Thoracic aorta (tissue), 2 donors: Measurements from ENCODE around the gene ZNF19. TPM values are rescaled to one million over a fixed set of nuclear protein-coding genes. Genes with fewer than 3 reads are reported as not detected.
"Not testable (repeated sequence)": the region's sequence is repeated elsewhere in the genome, so short reads cannot be mapped to it uniquely, and the experiment has no call there.

ENCODE experiments used
- ATAC-seq: fragments of 150-250 bp; one replicate; pipeline ENCODE4 v1.8.0; 2017; ENCODE audit warnings: low read depth; ENCODE audit not compliant: insufficient number of reproducible peaks, low FRiP score
- DNase-seq: peaks from one replicate; pipeline ENCODE4 v3.0.0-alpha.2; 2020; ENCODE audit warnings: low spot score
- H3K27ac ChIP-seq, 2 donors: fragments of 200-600 bp; sonication (generic); 1 replicate in 1 of 2; 2 replicates in 1 of 2; pipeline ENCODE4 v1.5.1; 2016; ENCODE audit warnings: mild to moderate bottlenecking in 2 of 2, moderate library complexity in 2 of 2
- H3K27me3 ChIP-seq: fragments of 200-600 bp; sonication (generic); replicated peaks from 2 replicates; pipeline ENCODE4 v1.6.0; 2016; ENCODE audit warnings: mild to moderate bottlenecking; ENCODE audit not compliant: insufficient read depth
- H3K36me3 ChIP-seq: fragments of 200-600 bp; sonication (generic); one replicate; pipeline ENCODE4 v1.5.1; 2016
- H3K4me1 ChIP-seq, 2 donors: fragments of 200-600 bp; sonication (generic); 1 replicate in 1 of 2; 2 replicates in 1 of 2; pipeline versions ENCODE4 v1.5.1 to v1.6.0; 2016; ENCODE audit warnings: low read depth in 2 of 2, mild to moderate bottlenecking in 1 of 2; ENCODE audit not compliant: control insufficient read depth in 1 of 2
- H3K4me3 ChIP-seq: fragments of 200-600 bp; sonication (generic); 2 replicates; pipeline ENCODE4 v1.5.1; 2016; ENCODE audit warnings: mild to moderate bottlenecking
- H3K9me3 ChIP-seq: fragments of 200-600 bp; sonication (generic); 2 replicates; pipeline ENCODE4 v1.5.1; 2016
- CTCF ChIP-seq: fragments of 200-600 bp; sonication (generic); IDR thresholded peaks from one replicate; pipeline ENCODE4 v1.5.1; 2019; ENCODE audit warnings: antibody characterized with exemption
- total RNA-seq, 2 donors: library from RNA; depleted of rRNA; stranded (reverse); fragments of >200 nt; gene quantifications; one replicate each; pipeline versions ENCODE4 v1.1.0 to v1.2.3, GENCODE V29; 2016

The ZNF19 gene
- total RNA-seq, 2 donors from 2014 or later, result 3.7 to 9.0 TPM

- DNase-seq (no peak), ATAC-seq (no peak)
- no peak overlapping the region for H3K4me3 ChIP-seq
- TF ChIP-seq CTCF, result no peak
- no peaks in the 10 kb centered on the region for H3K9me3 ChIP-seq
- no peaks in the 10 kb centered on the region for H3K4me1 ChIP-seq
- H3K27me3 ChIP-seq, result no peaks in the 10 kb centered on the region
- H3K36me3 ChIP-seq, result no peaks in the 10 kb centered on the region
- H3K27ac ChIP-seq, result no peak overlapping the region
Observed at GRCh38 chr16:71514476-71514875, 25.4 kb upstream of the ZNF19 start.

GRCh38 chr16:71513302-71513701, 24.2 kb upstream of the ZNF19 start:
- H3K36me3 ChIP-seq, result no peaks in the 10 kb centered on the region
- TF ChIP-seq CTCF, result no peak
- H3K4me3 ChIP-seq, result no peak overlapping the region
- H3K27me3 ChIP-seq, result no peaks in the 10 kb centered on the region
- no peak for ATAC-seq
- no peak for DNase-seq
- no peak overlapping the region for H3K27ac ChIP-seq
- no peaks in the 10 kb centered on the region for H3K4me1 ChIP-seq
- no peaks in the 10 kb centered on the region for H3K9me3 ChIP-seq

- H3K4me3 ChIP-seq, result no peak overlapping the region
- no peak for ATAC-seq
- DNase-seq, result no peak
Observed at GRCh38 chr16:71507061-71507460, 17.9 kb upstream of the ZNF19 start.

GRCh38 chr16:71504901-71505300, 15.8 kb upstream of the ZNF19 start:
- H3K27me3 ChIP-seq, result no peaks in the 10 kb centered on the region
- no peak for TF ChIP-seq CTCF
- ATAC-seq (no peak), DNase-seq (no peak)
- H3K36me3 ChIP-seq, result no peaks in the 10 kb centered on the region
- H3K9me3 ChIP-seq, result no peaks in the 10 kb centered on the region
- H3K27ac ChIP-seq, result no peak overlapping the region
- H3K4me3 ChIP-seq, result no peak overlapping the region
- no peaks in the 10 kb centered on the region for H3K4me1 ChIP-seq

More at GRCh38 chr16:71507061-71507460, 17.9 kb upstream of the ZNF19 start:
- no peaks in the 10 kb centered on the region for H3K4me1 ChIP-seq
- no peak for TF ChIP-seq CTCF
- no peaks in the 10 kb centered on the region for H3K27me3 ChIP-seq
- no peaks in the 10 kb centered on the region for H3K36me3 ChIP-seq
- H3K9me3 ChIP-seq, result no peaks in the 10 kb centered on the region
- H3K27ac ChIP-seq, result no peak overlapping the region

GRCh38 chr16:71504051-71504450, 14.9 kb upstream of the ZNF19 start:
- ATAC-seq, H3K4me1 ChIP-seq, H3K27me3 ChIP-seq, H3K4me3 ChIP-seq, H3K36me3 ChIP-seq, H3K9me3 ChIP-seq, H3K27ac ChIP-seq, DNase-seq: not testable (repeated sequence)

GRCh38 chr16:71501547-71501946, 12.4 kb upstream of the ZNF19 start:
- no peak for ATAC-seq
- TF ChIP-seq CTCF, result no peak
- no peak overlapping the region for H3K27ac ChIP-seq

More at GRCh38 chr16:71501547-71501946, 12.4 kb upstream of the ZNF19 start:
- DNase-seq, result no peak
- Histone ChIP-seq H3K27me3 (no peaks in the 10 kb centered on the region), H3K4me3 (no peak overlapping the region), H3K9me3 (no peaks in the 10 kb centered on the region), H3K36me3 (no peaks in the 10 kb centered on the region), H3K4me1 (no peaks in the 10 kb centered on the region)
